Endothelial cell of umbilical vein (primary cell): ENCODE results near the gene LMNB1. TPM values are rescaled to one million over a fixed set of nuclear protein-coding genes. Genes with fewer than 3 reads are reported as not detected.

Source experiments
- BruUV-seq: library from RNA; stranded (reverse); fragments of 400-500 nt; replicated peaks from 2 replicates; lab custom pipeline; 2021; lab: Mats Ljungman, UMichigan
- CTCF ChIA-PET: fragments of 300-600, 350-600 bp; sonication (Branson Sonifier 250); formaldehyde crosslinking; loops from one replicate; lab custom pipeline; 2021; ENCODE audit warnings: antibody characterized with exemption, inconsistent platforms; lab: Charles Lee
- POLR2A ChIA-PET: fragments of 300-600, 350-600 bp; sonication (Branson Sonifier 250); formaldehyde crosslinking; loops from one replicate; lab custom pipeline; 2021; ENCODE audit warnings: antibody characterized with exemption, inconsistent platforms; lab: Charles Lee
- DNase-seq: peaks from one replicate; pipeline ENCODE4 v3.0.0-alpha.2; 2011; ENCODE audit warnings: low read depth, low spot score
- FAIRE-seq: peaks from 2 replicates; lab custom pipeline; 2011; peaks lifted over from hg19 to GRCh38; lab: Jason Lieb, UNC
- H2AFZ ChIP-seq: 2 replicates; pipeline ENCODE4 v1.6.0; 2012; ENCODE audit warnings: low read depth, low read length, control low read depth, inconsistent platforms
- H3K27ac ChIP-seq: 2 replicates; pipeline ENCODE4 v1.5.1; 2011; ENCODE audit warnings: low read depth, mild to moderate bottlenecking, control low read depth, low read length, moderate library complexity; ENCODE audit not compliant: insufficient read depth
- H3K27me3 ChIP-seq, 2 experiments: 2 replicates each; pipeline versions ENCODE4 v1.6.0 to v1.6.1; 2011; ENCODE audit warnings: low read length in 2 of 2, mixed read lengths in 1 of 2; ENCODE audit not compliant: control insufficient read depth in 2 of 2, insufficient read depth in 2 of 2
- H3K36me3 ChIP-seq, 2 experiments: 2 replicates in 1 of 2; 3 replicates in 1 of 2; pipeline ENCODE4 v1.5.1; 2011; ENCODE audit warnings: low read length in 2 of 2, mild to moderate bottlenecking in 1 of 2, moderate library complexity in 1 of 2; ENCODE audit not compliant: control insufficient read depth in 2 of 2, insufficient read depth in 2 of 2; ENCODE audit errors: extremely low read depth in 1 of 2
- H3K4me1 ChIP-seq: 3 replicates; pipeline ENCODE4 v1.5.1; 2011; ENCODE audit warnings: mild to moderate bottlenecking, low read length; ENCODE audit not compliant: control insufficient read depth, insufficient read depth; ENCODE audit errors: extremely low read depth
- H3K4me2 ChIP-seq: 2 replicates; pipeline ENCODE4 v1.6.1; 2011; ENCODE audit warnings: low read length, control low read depth, mixed read lengths; ENCODE audit not compliant: insufficient read depth
- H3K4me3 ChIP-seq, 3 experiments: fragments of 200-600 bp in 1 of 3; sonication (generic), shearing (Covaris generic) in 1 of 3; replicated peaks in 1 of 3; 2 replicates each; pipeline ENCODE4 v1.5.1; 2011 to 2016; ENCODE audit warnings: control low read depth in 3 of 3, low read length in 3 of 3, mild to moderate bottlenecking in 2 of 3, inconsistent platforms in 1 of 3, low read depth in 1 of 3, moderate library complexity in 1 of 3; ENCODE audit not compliant: insufficient read depth in 1 of 3
- H3K79me2 ChIP-seq: 2 replicates; pipeline ENCODE4 v1.6.0; 2012; ENCODE audit warnings: low read length, inconsistent platforms; ENCODE audit not compliant: control insufficient read depth, insufficient read depth
- H3K9ac ChIP-seq: replicated peaks from 2 replicates; pipeline ENCODE3; 2011; ENCODE audit warnings: low read length, control low read depth; ENCODE audit not compliant: insufficient read depth; ENCODE audit errors: extremely low read depth
- H3K9me1 ChIP-seq: replicated peaks from 3 replicates; pipeline ENCODE4 v1.6.0; 2011; ENCODE audit warnings: mild to moderate bottlenecking, low read length; ENCODE audit not compliant: control insufficient read depth, insufficient read depth; ENCODE audit errors: extremely low read depth
- H3K9me3 ChIP-seq: replicated peaks from 2 replicates; pipeline ENCODE4 v1.5.1; 2012; ENCODE audit warnings: low read length, inconsistent platforms; ENCODE audit not compliant: control insufficient read depth, insufficient read depth
- H4K20me1 ChIP-seq: replicated peaks from 2 replicates; pipeline ENCODE3; 2011; ENCODE audit warnings: mild to moderate bottlenecking, low read length; ENCODE audit not compliant: control insufficient read depth, insufficient read depth; ENCODE audit errors: extremely low read depth
- CTCF ChIP-seq, 2 donors: IDR thresholded peaks; 1 replicate in 1 of 2; 2 replicates in 1 of 2; pipeline ENCODE4 v1.5.1; 2011; ENCODE audit warnings: low read length in 2 of 2, mild to moderate bottlenecking in 2 of 2, moderate library complexity in 2 of 2, control low read depth in 1 of 2, inconsistent platforms in 1 of 2, low read depth in 1 of 2; ENCODE audit not compliant: insufficient read depth in 1 of 2; ENCODE audit errors: extremely low read depth in 1 of 2
- EZH2 ChIP-seq: IDR thresholded peaks from 2 replicates; pipeline ENCODE4 v1.6.1; 2012; ENCODE audit warnings: borderline replicate concordance, low read depth, mild to moderate bottlenecking, moderate library complexity, low read length, inconsistent platforms; ENCODE audit not compliant: severe bottlenecking
- FOS ChIP-seq: IDR thresholded peaks from 2 replicates; pipeline ENCODE4 v1.6.1; 2011; ENCODE audit warnings: mild to moderate bottlenecking, low read length, moderate library complexity, borderline replicate concordance; ENCODE audit not compliant: insufficient read depth
- GATA2 ChIP-seq: IDR thresholded peaks from 2 replicates; pipeline ENCODE4 v1.7.0; 2011; ENCODE audit warnings: low read depth, mild to moderate bottlenecking, moderate library complexity, mixed read lengths, low read length; ENCODE audit not compliant: insufficient read length, insufficient read depth
- JUN ChIP-seq: IDR thresholded peaks from 2 replicates; pipeline ENCODE4 v1.6.1; 2011; ENCODE audit warnings: borderline replicate concordance, low read depth; ENCODE audit not compliant: insufficient read length, insufficient read depth
- MYC ChIP-seq: IDR thresholded peaks from one replicate; pipeline ENCODE4 v1.6.1; 2011; ENCODE audit warnings: mild to moderate bottlenecking, low read depth, low read length
- POLR2A ChIP-seq: IDR thresholded peaks from 2 replicates; pipeline ENCODE4 v1.6.1; 2012; ENCODE audit warnings: low read depth, mild to moderate bottlenecking, control low read depth, low read length
- POLR2AphosphoS5 ChIP-seq: IDR thresholded peaks from 2 replicates; pipeline ENCODE4 v1.6.1; 2012; ENCODE audit warnings: low read depth, mild to moderate bottlenecking, control low read depth, low read length, moderate library complexity; ENCODE audit not compliant: insufficient read depth
- dilution Hi-C: fragments of 300-500 bp; cut with MboI; formaldehyde crosslinking; loops from one replicate; pipeline ENCODE4 v1.15.0; 2019; ENCODE audit warnings: low sequenced_read_pairs; ENCODE audit not compliant: extremely low pct_ligation_motif_present
- intact Hi-C: fragments of 100-400 bp; cut with micrococcal nuclease; formaldehyde crosslinking; loops from one replicate; pipeline ENCODE4 v1.10.0; 2022
- polyA plus RNA-seq, 4 experiments: library from polyadenylated mRNA; depleted of rRNA in 3 of 4; stranded (reverse) in 3 of 4; unstranded in 1 of 4; fragments of >200 nt; gene quantifications; 2 replicates each; pipeline versions ENCODE4 v1.2.1 to v1.2.3, GENCODE V29; 2011 to 2012; ENCODE audit warnings: missing spikeins in 1 of 4
- total RNA-seq: library from RNA; stranded (reverse); gene quantifications from 2 replicates; pipeline ENCODE4 v1.2.3, GENCODE V29; 2021
- TF ChIP-seq, protein P1 (sequence below): IDR thresholded peaks from 2 replicates; pipeline ENCODE4 v1.6.1; 2011; ENCODE audit not compliant: insufficient read depth, insufficient read length

Gene LMNB1
- total and polyA plus RNA-seq, 2 donors (not counting 3 experiments of a cell fraction or from before 2014, with no cell fraction given): 45.2 to 144 TPM

GRCh38 chr5:126809916-126810315 is 33.0 kb downstream of the LMNB1 start:
- intact Hi-C loops: loop anchor here (2.0 to 5.0 kb wide), 3 partner anchors 153 to 458 kb away; no protein-coding TSS in a partner anchor
- POLR2A ChIA-PET: no interaction called here
- FAIRE-seq (no peak), DNase-seq (no peak)
- Histone ChIP-seq H4K20me1 (no peaks in the 10 kb centered on the region), H3K9me3 (no peaks in the 10 kb centered on the region), H3K4me3 (no peak overlapping the region), H3K36me3 (peaks cover 0 to 10% of the 10 kb centered on the region in 2 experiments), H2AFZ (no peak overlapping the region), H3K4me1 (peaks cover 42% of the 10 kb centered on the region), H3K79me2 (peaks cover 42% of the 10 kb centered on the region), H3K27me3 (no peaks in the 10 kb centered on the region), H3K9ac (no peak overlapping the region), H3K4me2 (no peak overlapping the region), H3K9me1 (no peaks in the 10 kb centered on the region), H3K27ac (peak overlapping the region; percentile 93)
- CTCF ChIA-PET: interaction anchor here (1.2 to 4.4 kb wide), 8 partner anchors 8 to 683 kb away, joined by 3 to 47 read pairs (median 5); partner anchors contain the start of genes LMNB1 and MARCHF3
- no peak for TF ChIP-seq EZH2
- no TSS peak for BruUV-seq
- dilution Hi-C loops: no loop called here

- POLR2A ChIA-PET: interaction anchor here (1.4 kb wide), 1 partner anchor 33 kb away, joined by 7 read pairs; no protein-coding TSS in a partner anchor
- no peaks in the 10 kb centered on the region for H4K20me1 ChIP-seq
- H3K79me2 ChIP-seq: peaks cover 41% of the 10 kb centered on the region
- H3K27me3 ChIP-seq: no peaks in the 10 kb centered on the region
- FAIRE-seq: no peak
- TSS peak; percentile 87 for BruUV-seq
- no peak overlapping the region for H2AFZ ChIP-seq
- H3K9me3 ChIP-seq: no peaks in the 10 kb centered on the region
- no peaks in the 10 kb centered on the region for H3K9me1 ChIP-seq
- peaks cover 48% of the 10 kb centered on the region for H3K4me1 ChIP-seq
- H3K27ac ChIP-seq: peak overlapping the region; percentile 93
- no peak for TF ChIP-seq POLR2AphosphoS5
- TF ChIP-seq GATA2: no peak
- no peak for TF ChIP-seq CTCF (IDR thresholded peaks at IDR 0.05; ENCODE audit: extremely low read depth in 1 of 2, insufficient read depth in 1 of 2, low read depth in 1 of 2, low read length in 2 of 2)
- no peak for TF ChIP-seq MYC
- TF ChIP-seq FOS: no peak
- TF ChIP-seq EZH2: no peak
- TF ChIP-seq POLR2A: no peak
- no peak for TF ChIP-seq JUN
- TF ChIP-seq, protein P1, sequence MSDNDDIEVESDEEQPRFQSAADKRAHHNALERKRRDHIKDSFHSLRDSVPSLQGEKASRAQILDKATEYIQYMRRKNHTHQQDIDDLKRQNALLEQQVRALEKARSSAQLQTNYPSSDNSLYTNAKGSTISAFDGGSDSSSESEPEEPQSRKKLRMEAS: no peak
- H3K9ac ChIP-seq: peak overlapping the region; percentile 30
- CTCF ChIA-PET: interaction anchor here (0.9 to 4.4 kb wide), 15 partner anchors 9 to 682 kb away, joined by 3 to 47 read pairs (median 4); partner anchors contain the start of genes LMNB1 and MARCHF3
- intact Hi-C loops (loop anchor here (2.0 kb wide), 1 partner anchor 230 kb away; no protein-coding TSS in a partner anchor), dilution Hi-C loops (no loop called here)
- no peak for DNase-seq
- peak overlapping the region; percentile 64 for H3K4me2 ChIP-seq
- no peak overlapping the region for H3K4me3 ChIP-seq
- H3K36me3 ChIP-seq: peaks cover 0 to 10% of the 10 kb centered on the region in 2 experiments
Observed at GRCh38 chr5:126810596-126811380, 33.9 kb downstream of the LMNB1 start.
